GM19468 (cell line): ENCODE measurements around the gene LCN10.
A peak's percentile ranks its signal among the peaks of the same experiment; 100 is the strongest.
"Not testable (repeated sequence)": the region's sequence is repeated elsewhere in the genome, so short reads cannot be mapped to it uniquely, and the experiment has no call there.

ENCODE experiments used
- ATAC-seq: cut with Tn5 transposase; IDR thresholded peaks from one replicate; pipeline ENCODE4 v1.9.1; 2021; ENCODE audit warnings: mild to moderate bottlenecking, moderate library complexity, moderate number of reproducible peaks; ENCODE audit not compliant: unreplicated experiment; ENCODE audit errors: extremely low read depth

LCN10 gene

GRCh38 chr9:136742591-136743391 lies at the start of gene LCN10:
Gene LCN10, minus strand, starts transcription at chr9:136742940. Its CDS starts 37 bp downstream, at chr9:136742903.
- ATAC-seq = no peak

GRCh38 chr9:136791516-136792276 lies 49.0 kb upstream of the LCN10 start:
- ATAC-seq = no peak

- peak; percentile 72 for ATAC-seq
Measured at GRCh38 chr9:136790640-136791515, 48.1 kb upstream of the LCN10 start, which contains the start of gene TMEM141. Gene TMEM141, plus strand, starts transcription at chr9:136791344. Its CDS starts 27 bp downstream, at chr9:136791371.

GRCh38 chr9:136789523-136789937 lies 46.8 kb upstream of the LCN10 start:
- no peak for ATAC-seq

- ATAC-seq = not testable (repeated sequence)
Measured at GRCh38 chr9:136788644-136789522, 46.1 kb upstream of the LCN10 start.

- ATAC-seq = no peak
Measured at GRCh38 chr9:136787690-136788400, 45.1 kb upstream of the LCN10 start.

- ATAC-seq = not testable (repeated sequence)
Measured at GRCh38 chr9:136786983-136787382, 44.2 kb upstream of the LCN10 start.

GRCh38 chr9:136786451-136786850 lies 43.7 kb upstream of the LCN10 start:
- ATAC-seq = no peak

GRCh38 chr9:136785565-136786355 lies 43.0 kb upstream of the LCN10 start:
- ATAC-seq = not testable (repeated sequence)

- no peak for ATAC-seq
Measured at GRCh38 chr9:136784997-136785361, 42.2 kb upstream of the LCN10 start.

- ATAC-seq = no peak
Measured at GRCh38 chr9:136784249-136784996, 41.7 kb upstream of the LCN10 start.

- ATAC-seq = no peak
Measured at GRCh38 chr9:136782452-136782851, 39.7 kb upstream of the LCN10 start.

- ATAC-seq = no peak
Measured at GRCh38 chr9:136779808-136780207, 37.1 kb upstream of the LCN10 start.

- no peak for ATAC-seq
Measured at GRCh38 chr9:136777359-136777758, 34.6 kb upstream of the LCN10 start.

GRCh38 chr9:136776947-136777346 lies 34.2 kb upstream of the LCN10 start:
- ATAC-seq = no peak

GRCh38 chr9:136775191-136775590 lies 32.5 kb upstream of the LCN10 start:
- no peak for ATAC-seq

GRCh38 chr9:136774416-136775045 lies 31.8 kb upstream of the LCN10 start:
- no peak for ATAC-seq
